GM19193 (cell line): ENCODE results near the gene CPLANE2.

Source experiments
- POLR2A ChIP-seq: IDR thresholded peaks from 4 replicates; pipeline ENCODE4 v1.6.1; 2011; ENCODE audit not compliant: insufficient read depth, insufficient read length; ENCODE audit errors: extremely low read depth

The CPLANE2 gene

GRCh38 chr1:16191916-16192546, 45.0 kb downstream of the CPLANE2 start:
- no peak for TF ChIP-seq POLR2A

GRCh38 chr1:16191309-16191708, 45.7 kb downstream of the CPLANE2 start:
- TF ChIP-seq POLR2A: no peak

GRCh38 chr1:16189921-16190621, 46.9 kb downstream of the CPLANE2 start:
- TF ChIP-seq POLR2A: no peak

GRCh38 chr1:16189003-16189402, 48.0 kb downstream of the CPLANE2 start:
- no peak for TF ChIP-seq POLR2A

- no peak for TF ChIP-seq POLR2A
Observed at GRCh38 chr1:16187748-16188401, 49.1 kb downstream of the CPLANE2 start.

- TF ChIP-seq POLR2A: no peak
Observed at GRCh38 chr1:16186655-16187235, 50.2 kb downstream of the CPLANE2 start.

GRCh38 chr1:16184557-16185303, 52.3 kb downstream of the CPLANE2 start:
- no peak for TF ChIP-seq POLR2A

- TF ChIP-seq POLR2A: no peak
Observed at GRCh38 chr1:16183765-16184556, 53.0 kb downstream of the CPLANE2 start.

- TF ChIP-seq POLR2A: no peak
Observed at GRCh38 chr1:16183179-16183578, 53.8 kb downstream of the CPLANE2 start.

- TF ChIP-seq POLR2A: no peak
Observed at GRCh38 chr1:16181887-16182719, 54.9 kb downstream of the CPLANE2 start.
